Measurements from ENCODE around the gene IRAK1BP1. TPM values are rescaled to one million over a fixed set of nuclear protein-coding genes. Genes with fewer than 3 reads are reported as not detected.

IRAK1BP1 gene
- total RNA-seq, 4 donors from 2014 or later = 3.1 to 5.4 (median 4.0) TPM

Other genes with a start within 250 kb of the IRAK1BP1 start
- 10 to 100 TPM; 20.1 to 32.4 (median 25.5) TPM for gene PHIP, start 210.7 kb downstream of the IRAK1BP1 start, total RNA-seq